Trophoblast cell (in vitro differentiated cells and primary cell): Measurements from ENCODE around the gene DCUN1D3.
A peak's percentile ranks its signal among the peaks of the same experiment; 100 is the strongest.

Source experiments
- DNase-seq, 2 donors: peaks; one replicate each; pipeline ENCODE4 v3.0.0-alpha.2; 2016
- H2AFZ ChIP-seq: 2 replicates; pipeline ENCODE4 v1.6.1; 2013; ENCODE audit warnings: low read length, moderate library complexity, mild to moderate bottlenecking; ENCODE audit not compliant: insufficient read depth, poor library complexity
- H2AK5ac ChIP-seq: 2 replicates; pipeline ENCODE4 v1.6.1; 2013; ENCODE audit warnings: mild to moderate bottlenecking, low read length
- H2BK120ac ChIP-seq: 2 replicates; pipeline ENCODE4 v1.6.1; 2013; ENCODE audit warnings: low read length, mild to moderate bottlenecking, moderate library complexity; ENCODE audit not compliant: insufficient read depth, poor library complexity
- H2BK12ac ChIP-seq: 2 replicates; pipeline ENCODE4 v1.6.1; 2013; ENCODE audit warnings: mild to moderate bottlenecking, low read length, moderate library complexity
- H2BK5ac ChIP-seq: 2 replicates; pipeline ENCODE4 v1.6.1; 2013; ENCODE audit warnings: low read length, low read depth, moderate library complexity, mild to moderate bottlenecking; ENCODE audit not compliant: poor library complexity
- H3K14ac ChIP-seq: 2 replicates; pipeline ENCODE4 v1.6.1; 2013; ENCODE audit warnings: mild to moderate bottlenecking, low read length
- H3K18ac ChIP-seq: 2 replicates; pipeline ENCODE4 v1.6.1; 2013; ENCODE audit warnings: mild to moderate bottlenecking, low read length
- H3K23ac ChIP-seq: 2 replicates; pipeline ENCODE4 v1.6.1; 2013; ENCODE audit warnings: low read length
- H3K27ac ChIP-seq: 2 replicates; pipeline ENCODE4 v1.5.1; 2013; ENCODE audit warnings: low read depth, mild to moderate bottlenecking, inconsistent platforms, low read length, moderate library complexity
- H3K27me3 ChIP-seq: 2 replicates; pipeline ENCODE4 v1.6.1; 2013; ENCODE audit warnings: inconsistent platforms, mild to moderate bottlenecking, low read length, moderate library complexity; ENCODE audit not compliant: insufficient read depth
- H3K36me3 ChIP-seq, 2 experiments: 1 replicate in 1 of 2; 2 replicates in 1 of 2; pipeline ENCODE4 v1.6.1; 2013; ENCODE audit warnings: low read length in 2 of 2, mild to moderate bottlenecking in 2 of 2, moderate library complexity in 1 of 2; ENCODE audit not compliant: insufficient read depth in 2 of 2, control insufficient read depth in 1 of 2
- H3K4ac ChIP-seq: 2 replicates; pipeline ENCODE4 v1.6.1; 2013; ENCODE audit warnings: low read depth, mild to moderate bottlenecking, low read length, moderate library complexity
- H3K4me1 ChIP-seq, 2 experiments: 1 replicate in 1 of 2; 2 replicates in 1 of 2; pipeline ENCODE4 v1.6.1; 2013; ENCODE audit warnings: low read length in 2 of 2, mild to moderate bottlenecking in 2 of 2, moderate library complexity in 1 of 2; ENCODE audit not compliant: insufficient read depth in 2 of 2, control insufficient read depth in 1 of 2
- H3K4me2 ChIP-seq: 2 replicates; pipeline ENCODE4 v1.6.1; 2013; ENCODE audit warnings: inconsistent platforms, mild to moderate bottlenecking, low read length, moderate library complexity
- H3K4me3 ChIP-seq: 2 replicates; pipeline ENCODE4 v1.5.1; 2013; ENCODE audit warnings: mild to moderate bottlenecking, low read depth, low read length, inconsistent platforms
- H3K79me1 ChIP-seq: one replicate; pipeline ENCODE4 v1.6.1; 2013; ENCODE audit warnings: low read length
- H3K79me2 ChIP-seq: 2 replicates; pipeline ENCODE4 v1.6.1; 2013; ENCODE audit warnings: low read length, mild to moderate bottlenecking; ENCODE audit not compliant: control insufficient read depth, insufficient read depth, poor library complexity
- H3K9ac ChIP-seq: 2 replicates; pipeline ENCODE4 v1.6.1; 2013; ENCODE audit warnings: mild to moderate bottlenecking, low read length
- H3K9me3 ChIP-seq: 2 replicates; pipeline ENCODE4 v1.6.1; 2013; ENCODE audit warnings: low read depth, mild to moderate bottlenecking, control low read depth, inconsistent platforms, low read length; ENCODE audit not compliant: insufficient read depth
- H4K12ac ChIP-seq: 2 replicates; pipeline ENCODE4 v1.6.1; 2013; ENCODE audit warnings: low read depth, mild to moderate bottlenecking, low read length, moderate library complexity
- H4K8ac ChIP-seq: 2 replicates; pipeline ENCODE4 v1.6.1; 2013; ENCODE audit warnings: low read depth, mild to moderate bottlenecking, low read length, moderate library complexity
- H4K91ac ChIP-seq: one replicate; pipeline ENCODE4 v1.6.1; 2013; ENCODE audit warnings: low read depth, mild to moderate bottlenecking, low read length, moderate library complexity
- WGBS: extraction: QIAGEN DNeasy Blood & Tissue Kit; methylation state at CpG from one replicate; pipeline ENCODE4 v1.1.7; 2013; ENCODE audit warnings: missing lambda C conversion rate; ENCODE audit not compliant: insufficient read length, insufficient coverage; ENCODE audit errors: extremely low coverage; 5-methylcytosine and 5-hydroxymethylcytosine counted together

DCUN1D3 gene

GRCh38 chr16:20920091-20920490, 19.9 kb upstream of the DCUN1D3 start:
- Histone ChIP-seq H3K27ac (no peak overlapping the region), H4K12ac (no peak overlapping the region), H3K79me2 (no peaks in the 10 kb centered on the region), H3K14ac (no peak overlapping the region), H3K79me1 (no peaks in the 10 kb centered on the region), H3K9ac (no peak overlapping the region), H3K18ac (no peak overlapping the region), H3K23ac (peak overlapping the region; percentile 69), H3K9me3 (no peaks in the 10 kb centered on the region), H2BK120ac (no peak overlapping the region), H2BK12ac (peak overlapping the region; percentile 13), H3K27me3 (no peaks in the 10 kb centered on the region), H2AK5ac (no peak overlapping the region), H3K36me3 (peaks cover 2% of the 10 kb centered on the region in 2 experiments), H4K8ac (no peak overlapping the region), H3K4me3 (no peak overlapping the region), H3K4ac (no peak overlapping the region), H4K91ac (no peak overlapping the region), H2BK5ac (no peak overlapping the region), H3K4me2 (no peak overlapping the region), H2AFZ (no peak overlapping the region), H3K4me1 (no peaks in the 10 kb centered on the region)
- no CpG with 5 or more reads among the region's 5 CpGs for WGBS
- peak in 1 of 2 donors; percentile 25 for DNase-seq

GRCh38 chr16:20918486-20919239, 18.5 kb upstream of the DCUN1D3 start:
- Histone ChIP-seq H3K4me2 (no peak overlapping the region), H2BK120ac (no peak overlapping the region), H3K9me3 (no peaks in the 10 kb centered on the region), H4K8ac (no peak overlapping the region), H3K4ac (no peak overlapping the region), H4K91ac (no peak overlapping the region), H2BK12ac (no peak overlapping the region), H3K23ac (no peak overlapping the region), H3K79me1 (no peaks in the 10 kb centered on the region), H4K12ac (no peak overlapping the region), H3K36me3 (peaks cover 0 to 2% of the 10 kb centered on the region in 2 experiments), H3K4me3 (no peak overlapping the region), H3K9ac (no peak overlapping the region), H2AK5ac (no peak overlapping the region), H3K18ac (no peak overlapping the region), H3K27ac (no peak overlapping the region), H2BK5ac (no peak overlapping the region), H3K14ac (no peak overlapping the region), H3K79me2 (no peaks in the 10 kb centered on the region), H3K27me3 (no peaks in the 10 kb centered on the region), H3K4me1 (no peaks in the 10 kb centered on the region), H2AFZ (no peak overlapping the region)
- no CpG with 5 or more reads among the region's 4 CpGs for WGBS
- no peak for DNase-seq

GRCh38 chr16:20916942-20917341, 16.8 kb upstream of the DCUN1D3 start:
- H3K27ac ChIP-seq: no peak overlapping the region
- H3K4ac ChIP-seq: no peak overlapping the region
- H3K14ac ChIP-seq: no peak overlapping the region
- no peaks in the 10 kb centered on the region for H3K27me3 ChIP-seq
- no peaks in the 10 kb centered on the region for H3K9me3 ChIP-seq
- H3K4me2 ChIP-seq: no peak overlapping the region
- H3K4me1 ChIP-seq: no peaks in the 10 kb centered on the region
- H3K9ac ChIP-seq: no peak overlapping the region
- no peaks in the 10 kb centered on the region for H3K79me2 ChIP-seq
- H3K18ac ChIP-seq: no peak overlapping the region
- H3K36me3 ChIP-seq: peaks cover 0 to under 1% of the 10 kb centered on the region in 2 experiments
- H2BK5ac ChIP-seq: no peak overlapping the region
- H3K79me1 ChIP-seq: no peaks in the 10 kb centered on the region
- no peak overlapping the region for H4K12ac ChIP-seq
- no peak for DNase-seq
- no peak overlapping the region for H3K23ac ChIP-seq
- no peak overlapping the region for H4K8ac ChIP-seq
- H3K4me3 ChIP-seq: no peak overlapping the region
- H2BK12ac ChIP-seq: no peak overlapping the region
- H2AFZ ChIP-seq: no peak overlapping the region
- WGBS: no CpG with 5 or more reads among the region's 4 CpGs
- H4K91ac ChIP-seq: no peak overlapping the region
- no peak overlapping the region for H2BK120ac ChIP-seq
- H2AK5ac ChIP-seq: no peak overlapping the region

- Histone ChIP-seq H2BK12ac (no peak overlapping the region), H3K27ac (no peak overlapping the region), H2BK5ac (no peak overlapping the region), H3K18ac (no peak overlapping the region), H3K4me1 (no peaks in the 10 kb centered on the region), H2AFZ (no peak overlapping the region), H3K9ac (no peak overlapping the region), H3K4me2 (no peak overlapping the region), H3K36me3 (no peaks in the 10 kb centered on the region), H3K79me1 (no peaks in the 10 kb centered on the region), H3K27me3 (no peaks in the 10 kb centered on the region), H4K91ac (no peak overlapping the region), H2AK5ac (no peak overlapping the region), H3K79me2 (no peaks in the 10 kb centered on the region), H3K23ac (no peak overlapping the region), H4K8ac (no peak overlapping the region), H3K4ac (no peak overlapping the region), H3K4me3 (no peak overlapping the region), H2BK120ac (no peak overlapping the region), H3K9me3 (no peaks in the 10 kb centered on the region), H4K12ac (no peak overlapping the region), H3K14ac (no peak overlapping the region)
- DNase-seq: no peak
- no CpG with 5 or more reads among the region's 10 CpGs for WGBS
Observed at GRCh38 chr16:20916289-20916688, 16.1 kb upstream of the DCUN1D3 start.
